Colonic mucosa (tissue), 4 donors: Measurements from ENCODE around the gene DGKH. TPM values are rescaled to one million over a fixed set of nuclear protein-coding genes. Genes with fewer than 3 reads are reported as not detected.

Experiments used
- DNase-seq: peaks from one replicate; pipeline ENCODE4 v3.0.0-alpha.2; 2020
- H3K27ac ChIP-seq: fragments of 200-600 bp; one replicate; pipeline ENCODE4 v1.8.0; 2021
- H3K27me3 ChIP-seq: fragments of 200-600 bp; one replicate; pipeline ENCODE4 v1.8.0; 2021
- H3K36me3 ChIP-seq: fragments of 200-600 bp; one replicate; pipeline ENCODE4 v1.8.0; 2021
- H3K4me1 ChIP-seq: fragments of 200-600 bp; one replicate; pipeline ENCODE4 v1.8.0; 2021; ENCODE audit warnings: mild to moderate bottlenecking
- H3K4me3 ChIP-seq: fragments of 200-600 bp; one replicate; pipeline ENCODE4 v1.8.0; 2021
- H3K9ac ChIP-seq, 2 donors: one replicate each; pipeline ENCODE4 v1.7.0; 2013; ENCODE audit warnings: control low read depth in 2 of 2, low read depth in 2 of 2, low read length in 2 of 2
- H3K9me3 ChIP-seq: fragments of 200-600 bp; one replicate; pipeline ENCODE4 v1.8.0; 2021
- CTCF ChIP-seq: fragments of 200-600 bp; IDR thresholded peaks from one replicate; pipeline ENCODE4 v1.8.0; 2022; ENCODE audit warnings: antibody characterized with exemption, mild to moderate bottlenecking
- intact Hi-C: fragments of 100-400 bp; cut with DNase I; formaldehyde crosslinking; loops from one replicate; pipeline ENCODE4 v1.14.1; 2022
- total RNA-seq, 2 donors: library from RNA; stranded (reverse); fragmentation: NEBNext Ultra II Directional in 1 of 2; extraction: Animal tissue kit (Norgen Biotek cat#: 25700) in 1 of 2; gene quantifications; one replicate each; pipeline ENCODE4 v1.2.1, GENCODE V29; 2021
- donor health status: healthy.
- donor health status: DM: no; HTN: no; CAD: no.
- donor health status: DM: no; HTN: no; CAD: no.

The DGKH gene
- total RNA-seq, 2 donors from 2014 or later, result 15.5 to 17.9 TPM

GRCh38 chr13:42022796-42023493 lies 25.5 kb upstream of the DGKH start:
- no peak for TF ChIP-seq CTCF
- no peak overlapping the region for H3K9ac ChIP-seq
- intact Hi-C loops, result no loop called here

DNA sequence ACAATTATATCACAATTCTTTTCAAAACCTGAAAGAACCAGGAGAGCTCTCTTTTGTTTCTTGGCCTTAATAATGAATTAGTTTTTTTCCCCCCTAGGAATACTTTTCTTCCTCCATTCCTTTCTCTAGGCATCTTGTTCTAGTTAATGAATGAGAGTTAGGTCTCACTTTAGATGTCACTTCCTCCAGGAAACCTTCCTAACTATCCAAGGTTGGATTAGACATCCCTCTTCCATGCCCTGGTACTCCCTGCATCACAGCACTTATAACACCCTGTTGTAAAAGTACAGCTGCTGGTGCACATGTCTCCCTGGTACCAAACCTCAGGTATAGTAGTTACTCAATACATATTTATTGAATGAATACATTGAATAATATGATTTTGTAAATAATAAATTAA lies 21.2 kb upstream of the DGKH start:
- TF ChIP-seq CTCF, result no peak
- intact Hi-C loops, result no loop called here
- no peak for DNase-seq
- Histone ChIP-seq H3K4me1 (peaks cover 4% of the 10 kb centered on the region), H3K36me3 (no peaks in the 10 kb centered on the region), H3K27ac (peak overlapping the region; percentile 85), H3K9ac (no peak overlapping the region), H3K4me3 (no peak overlapping the region), H3K27me3 (no peaks in the 10 kb centered on the region), H3K9me3 (no peaks in the 10 kb centered on the region)

More at GRCh38 chr13:42022796-42023493, 25.5 kb upstream of the DGKH start:
- DNase-seq, result no peak
- H3K36me3 ChIP-seq, result no peaks in the 10 kb centered on the region
- no peak overlapping the region for H3K4me3 ChIP-seq
- peaks cover 4% of the 10 kb centered on the region for H3K4me1 ChIP-seq
- H3K27me3 ChIP-seq, result no peaks in the 10 kb centered on the region
- no peaks in the 10 kb centered on the region for H3K9me3 ChIP-seq
- H3K27ac ChIP-seq, result no peak overlapping the region

DNA sequence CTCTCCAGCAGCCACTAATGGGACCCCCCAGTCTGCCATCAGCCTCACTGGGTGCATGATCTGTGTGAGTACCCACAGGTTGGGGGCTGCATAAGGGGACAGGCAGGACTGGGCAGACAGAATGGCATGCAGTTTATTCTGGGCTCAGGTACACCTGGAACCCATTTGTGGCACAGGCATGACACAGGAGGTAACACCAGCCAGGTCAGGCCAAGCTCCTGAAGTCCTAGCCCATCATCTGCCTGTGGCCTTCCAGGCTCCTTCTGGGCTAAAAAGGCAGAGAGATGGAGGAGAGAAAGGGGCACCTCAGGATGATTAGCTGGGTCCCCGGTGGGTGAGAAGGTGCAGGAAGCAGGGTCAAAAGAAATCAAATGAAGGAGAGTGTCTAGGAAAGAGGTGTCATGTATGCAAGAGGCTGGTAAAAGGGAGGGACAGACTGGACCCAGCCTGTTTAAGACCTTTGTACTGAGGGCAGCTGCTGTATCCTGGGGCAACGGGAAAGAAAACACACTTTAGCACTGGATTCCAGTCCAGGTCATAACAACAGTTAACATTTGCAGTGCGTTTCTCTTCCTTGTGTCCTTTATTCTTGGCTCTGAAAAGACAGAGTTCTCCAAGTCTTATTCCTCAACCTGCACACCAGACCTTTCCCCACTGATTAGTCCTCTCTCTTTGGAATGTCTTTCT lies 20.2 kb upstream of the DGKH start:
- H3K27me3 ChIP-seq, result no peaks in the 10 kb centered on the region
- peak overlapping the region; percentile 85 for H3K27ac ChIP-seq
- no peak overlapping the region for H3K4me3 ChIP-seq
- H3K9me3 ChIP-seq, result no peaks in the 10 kb centered on the region
- DNase-seq, result peak; percentile 84
- no peaks in the 10 kb centered on the region for H3K36me3 ChIP-seq
- no peaks in the 10 kb centered on the region for H3K4me1 ChIP-seq
- no peak for TF ChIP-seq CTCF
- intact Hi-C loops, result no loop called here
- peak overlapping the region; percentile 46 to 84 for H3K9ac ChIP-seq

- no peaks in the 10 kb centered on the region for H3K36me3 ChIP-seq
- TF ChIP-seq CTCF, result no peak
- H3K4me3 ChIP-seq, result no peak overlapping the region
- no peak overlapping the region for H3K27ac ChIP-seq
- no peaks in the 10 kb centered on the region for H3K9me3 ChIP-seq
- H3K9ac ChIP-seq, result no peak overlapping the region
- intact Hi-C loops, result no loop called here
- no peak for DNase-seq
- H3K27me3 ChIP-seq, result no peaks in the 10 kb centered on the region
- H3K4me1 ChIP-seq, result no peaks in the 10 kb centered on the region
Measured at GRCh38 chr13:42035905-42036521, 12.4 kb upstream of the DGKH start.

GRCh38 chr13:42036711-42037110 lies 11.7 kb upstream of the DGKH start:
- H3K4me3 ChIP-seq, result no peak overlapping the region
- no peaks in the 10 kb centered on the region for H3K36me3 ChIP-seq
- TF ChIP-seq CTCF, result no peak
- no peak overlapping the region for H3K27ac ChIP-seq
- intact Hi-C loops, result no loop called here
- H3K27me3 ChIP-seq, result no peaks in the 10 kb centered on the region
- no peaks in the 10 kb centered on the region for H3K9me3 ChIP-seq
- H3K9ac ChIP-seq, result no peak overlapping the region
- H3K4me1 ChIP-seq, result no peaks in the 10 kb centered on the region
- no peak for DNase-seq
